ENCODE results near the gene CHMP2A. TPM values are rescaled to one million over a fixed set of nuclear protein-coding genes. Genes with fewer than 3 reads are reported as not detected.

Gene CHMP2A
- total RNA-seq, 3 donors from 2014 or later = 74.6 to 157 (median 92.8) TPM

DNA sequence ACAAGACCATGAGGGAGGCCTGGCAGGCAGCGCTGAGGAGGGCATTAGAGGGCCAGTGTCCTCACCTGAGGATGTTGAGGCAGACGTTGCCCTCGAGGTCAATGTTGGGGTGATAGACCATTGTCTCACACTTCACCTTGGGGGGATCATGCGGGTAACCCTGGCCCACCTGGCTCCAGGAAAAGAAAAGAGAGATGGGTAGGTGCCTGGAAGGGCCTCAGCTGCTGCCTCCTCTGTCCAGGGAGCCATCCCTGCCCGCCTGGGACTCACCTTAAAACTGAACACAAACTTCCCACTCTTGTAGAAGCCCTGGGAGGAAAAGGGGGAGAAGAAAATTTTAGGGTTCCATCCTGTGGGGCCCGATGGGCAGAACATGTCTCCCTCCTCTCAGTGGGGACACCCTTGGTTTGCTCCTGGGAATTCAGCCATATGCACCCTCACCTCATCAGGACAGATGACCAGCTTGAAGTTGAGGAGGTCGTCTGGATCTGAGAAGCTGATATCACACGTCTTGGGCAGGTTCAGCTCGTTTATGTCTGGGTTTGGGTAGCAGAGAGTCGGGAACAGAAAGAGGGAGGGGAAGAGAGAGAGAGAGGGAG, 1.8 kb upstream of the CHMP2A start:
- Histone ChIP-seq H3K9me3 (no peaks in the 10 kb centered on the region), H3K4me1 (peaks cover 11 to 25% of the 10 kb centered on the region in 2 donors), H3K36me3 (no peaks in the 10 kb centered on the region), H3K4me3 (peak overlapping the region; percentile 83 to 90 (median 88)), H3K27ac (peak overlapping the region; percentile 99 to 100), H3K27me3 (no peaks in the 10 kb centered on the region)
- DNase-seq (ENCODE audit: low spot score in 2 of 2) = no peak
- intact Hi-C loops (cut with DNase I; ENCODE audit: low total_unique reads) = no loop called here
- TF ChIP-seq POLR2AphosphoS5 (IDR thresholded peaks at IDR 0.05) = no peak
- TF ChIP-seq POLR2A (IDR thresholded peaks at IDR 0.05) = no peak
- TF ChIP-seq, protein P1, sequence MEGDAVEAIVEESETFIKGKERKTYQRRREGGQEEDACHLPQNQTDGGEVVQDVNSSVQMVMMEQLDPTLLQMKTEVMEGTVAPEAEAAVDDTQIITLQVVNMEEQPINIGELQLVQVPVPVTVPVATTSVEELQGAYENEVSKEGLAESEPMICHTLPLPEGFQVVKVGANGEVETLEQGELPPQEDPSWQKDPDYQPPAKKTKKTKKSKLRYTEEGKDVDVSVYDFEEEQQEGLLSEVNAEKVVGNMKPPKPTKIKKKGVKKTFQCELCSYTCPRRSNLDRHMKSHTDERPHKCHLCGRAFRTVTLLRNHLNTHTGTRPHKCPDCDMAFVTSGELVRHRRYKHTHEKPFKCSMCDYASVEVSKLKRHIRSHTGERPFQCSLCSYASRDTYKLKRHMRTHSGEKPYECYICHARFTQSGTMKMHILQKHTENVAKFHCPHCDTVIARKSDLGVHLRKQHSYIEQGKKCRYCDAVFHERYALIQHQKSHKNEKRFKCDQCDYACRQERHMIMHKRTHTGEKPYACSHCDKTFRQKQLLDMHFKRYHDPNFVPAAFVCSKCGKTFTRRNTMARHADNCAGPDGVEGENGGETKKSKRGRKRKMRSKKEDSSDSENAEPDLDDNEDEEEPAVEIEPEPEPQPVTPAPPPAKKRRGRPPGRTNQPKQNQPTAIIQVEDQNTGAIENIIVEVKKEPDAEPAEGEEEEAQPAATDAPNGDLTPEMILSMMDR (IDR thresholded peaks at IDR 0.05) = no peak

GRCh38 chr19:58555920-58556621, 1.2 kb upstream of the CHMP2A start:
- intact Hi-C loops (cut with DNase I; ENCODE audit: low total_unique reads) = no loop called here
- H3K27ac ChIP-seq = peak overlapping the region; percentile 99 to 100
- no peaks in the 10 kb centered on the region for H3K36me3 ChIP-seq
- TF ChIP-seq POLR2A (IDR thresholded peaks at IDR 0.05) (no peak), POLR2AphosphoS5 (IDR thresholded peaks at IDR 0.05) (no peak)
- TF ChIP-seq, protein P1 (IDR thresholded peaks at IDR 0.05) = no peak
- H3K4me3 ChIP-seq = peak overlapping the region in 1 of 3 donors; percentile 90
- no peaks in the 10 kb centered on the region for H3K27me3 ChIP-seq
- DNase-seq (ENCODE audit: low spot score in 2 of 2) = no peak
- peaks cover 10 to 25% of the 10 kb centered on the region in 2 donors for H3K4me1 ChIP-seq
- H3K9me3 ChIP-seq = no peaks in the 10 kb centered on the region

- Histone ChIP-seq H3K4me1 (peaks cover 10 to 25% of the 10 kb centered on the region in 2 donors), H3K4me3 (peak overlapping the region; percentile 62 to 97 (median 81))
Observed at GRCh38 chr19:58555369-58555885, 522 bp upstream of the CHMP2A start.

DNA sequence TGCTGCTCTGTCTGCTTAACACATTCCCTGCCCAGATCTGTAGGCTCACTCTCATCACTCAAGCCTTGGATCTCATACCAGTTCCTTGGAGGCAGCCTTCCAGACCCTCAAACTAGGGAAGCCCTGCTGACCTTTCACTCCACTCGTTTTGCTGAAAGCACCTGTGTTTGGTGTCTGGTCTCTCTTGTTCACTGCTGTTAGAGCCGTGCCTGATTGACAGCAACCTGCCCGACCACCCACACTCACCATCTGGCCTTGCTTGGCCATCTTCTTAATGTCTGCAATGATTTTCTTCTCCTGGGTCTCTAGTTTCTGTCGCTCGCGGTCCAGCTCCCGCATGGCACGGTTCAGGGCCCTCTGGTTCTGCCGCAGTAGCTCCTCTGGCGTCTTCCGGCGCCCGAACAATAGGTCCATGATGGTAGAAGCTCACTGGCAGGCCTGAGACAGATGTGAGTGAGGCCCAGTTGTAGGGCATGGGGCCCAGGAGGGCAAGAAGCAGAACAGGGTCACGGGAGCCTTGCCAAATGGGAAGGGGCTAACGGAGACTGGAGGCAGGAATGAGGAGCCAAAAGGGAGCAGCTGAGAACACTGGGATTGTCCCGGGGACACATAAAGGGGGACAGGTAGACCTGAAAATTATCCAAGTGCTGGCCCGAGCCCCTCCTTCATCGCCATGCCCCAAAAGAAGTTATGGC, 959 bp downstream of the CHMP2A start:
- Histone ChIP-seq H3K9me3 (no peaks in the 10 kb centered on the region), H3K27ac (peak overlapping the region; percentile 99 to 100), H3K4me3 (peak overlapping the region; percentile 62 to 97 (median 81)), H3K27me3 (no peaks in the 10 kb centered on the region), H3K36me3 (peaks cover 8% of the 10 kb centered on the region), H3K4me1 (peaks cover 4 to 20% of the 10 kb centered on the region in 2 donors)
- intact Hi-C loops (cut with DNase I; ENCODE audit: low total_unique reads) = no loop called here
- no peak for TF ChIP-seq POLR2AphosphoS5 (IDR thresholded peaks at IDR 0.05)
- no peak for TF ChIP-seq POLR2A (IDR thresholded peaks at IDR 0.05)
- TF ChIP-seq, protein P1 (IDR thresholded peaks at IDR 0.05) = no peak
- no peak for DNase-seq (ENCODE audit: low spot score in 2 of 2)

More at GRCh38 chr19:58555369-58555885, 522 bp upstream of the CHMP2A start:
- no peak for TF ChIP-seq POLR2A (IDR thresholded peaks at IDR 0.05)
- TF ChIP-seq POLR2AphosphoS5 (IDR thresholded peaks at IDR 0.05) = no peak
- TF ChIP-seq, protein P1 (IDR thresholded peaks at IDR 0.05) = no peak
- H3K9me3 ChIP-seq = no peaks in the 10 kb centered on the region
- intact Hi-C loops (cut with DNase I; ENCODE audit: low total_unique reads) = no loop called here
- peak overlapping the region; percentile 99 to 100 for H3K27ac ChIP-seq
- no peaks in the 10 kb centered on the region for H3K36me3 ChIP-seq
- DNase-seq (ENCODE audit: low spot score in 2 of 2) = no peak
- no peaks in the 10 kb centered on the region for H3K27me3 ChIP-seq

Data from breast epithelium (tissue), 4 donors.